GM18511 (cell line): ENCODE results near the gene NRF1.

Experiments
- ATAC-seq: cut with Tn5 transposase; IDR thresholded peaks from one replicate; pipeline ENCODE4 v1.9.1; 2021; ENCODE audit warnings: mild to moderate bottlenecking, moderate library complexity; ENCODE audit not compliant: unreplicated experiment

The NRF1 gene

GRCh38 chr7:129678606-129679005 lies 67.1 kb downstream of the NRF1 start:
- ATAC-seq: no peak

- no peak for ATAC-seq
Observed at GRCh38 chr7:129680400-129680799, 68.9 kb downstream of the NRF1 start.

GRCh38 chr7:129684777-129685176 lies 73.3 kb downstream of the NRF1 start:
- no peak for ATAC-seq

DNA sequence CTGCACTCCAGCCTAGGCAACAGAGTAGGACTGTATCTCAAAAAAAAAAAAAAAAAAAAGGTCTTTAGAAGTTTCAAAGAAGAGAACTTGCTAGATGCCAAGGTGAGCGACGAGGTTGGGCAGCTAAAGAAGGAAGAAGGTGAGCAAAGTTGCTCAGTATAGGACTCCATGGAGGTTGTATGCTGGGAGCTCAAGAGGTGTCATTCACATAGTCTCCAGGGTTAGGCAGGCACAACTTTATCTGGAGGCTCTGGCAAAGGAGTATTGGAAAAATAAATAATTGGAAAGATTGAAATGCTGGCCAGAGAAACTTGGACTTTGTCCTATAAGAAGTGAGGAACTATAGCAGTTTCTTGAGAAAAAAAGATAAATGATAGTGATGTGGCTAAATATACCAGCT lies 74.5 kb downstream of the NRF1 start:
- no peak for ATAC-seq

DNA sequence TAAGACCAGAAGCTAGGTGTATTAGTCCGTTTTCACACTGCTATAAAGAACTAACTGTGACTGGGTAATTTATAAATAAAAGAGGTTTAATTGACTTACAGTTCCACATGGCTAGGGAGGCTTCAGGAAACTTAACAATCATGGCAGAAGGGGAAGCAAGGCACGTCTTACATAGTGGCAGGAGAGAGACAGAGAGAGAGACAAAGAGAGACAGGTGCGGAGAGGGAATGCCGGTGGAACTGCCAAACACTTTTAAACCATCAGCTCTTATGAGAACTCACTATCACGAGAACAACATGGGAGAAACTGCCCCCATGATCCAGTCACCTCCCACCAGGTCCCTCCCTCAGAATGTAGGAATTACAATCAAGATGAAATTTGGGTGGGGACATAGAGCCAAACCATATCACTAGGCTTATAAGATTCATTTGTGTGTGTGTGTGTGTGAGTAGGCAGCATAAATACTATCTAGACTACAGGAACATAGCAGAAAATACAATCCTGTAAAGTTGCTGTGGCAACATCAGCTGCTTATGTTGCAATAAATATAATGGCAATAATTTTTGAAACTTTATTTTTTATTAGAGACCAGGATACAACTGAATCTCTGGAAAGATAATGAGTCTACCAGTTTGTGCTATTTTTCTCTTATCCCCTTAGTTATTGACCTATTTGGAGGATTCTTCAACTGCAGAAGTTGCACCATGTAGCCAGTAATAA lies 77.1 kb downstream of the NRF1 start:
- ATAC-seq: no peak

GRCh38 chr7:129689995-129690581 lies 78.6 kb downstream of the NRF1 start:
- no peak for ATAC-seq

GRCh38 chr7:129690701-129691100 lies 79.2 kb downstream of the NRF1 start:
- no peak for ATAC-seq

DNA sequence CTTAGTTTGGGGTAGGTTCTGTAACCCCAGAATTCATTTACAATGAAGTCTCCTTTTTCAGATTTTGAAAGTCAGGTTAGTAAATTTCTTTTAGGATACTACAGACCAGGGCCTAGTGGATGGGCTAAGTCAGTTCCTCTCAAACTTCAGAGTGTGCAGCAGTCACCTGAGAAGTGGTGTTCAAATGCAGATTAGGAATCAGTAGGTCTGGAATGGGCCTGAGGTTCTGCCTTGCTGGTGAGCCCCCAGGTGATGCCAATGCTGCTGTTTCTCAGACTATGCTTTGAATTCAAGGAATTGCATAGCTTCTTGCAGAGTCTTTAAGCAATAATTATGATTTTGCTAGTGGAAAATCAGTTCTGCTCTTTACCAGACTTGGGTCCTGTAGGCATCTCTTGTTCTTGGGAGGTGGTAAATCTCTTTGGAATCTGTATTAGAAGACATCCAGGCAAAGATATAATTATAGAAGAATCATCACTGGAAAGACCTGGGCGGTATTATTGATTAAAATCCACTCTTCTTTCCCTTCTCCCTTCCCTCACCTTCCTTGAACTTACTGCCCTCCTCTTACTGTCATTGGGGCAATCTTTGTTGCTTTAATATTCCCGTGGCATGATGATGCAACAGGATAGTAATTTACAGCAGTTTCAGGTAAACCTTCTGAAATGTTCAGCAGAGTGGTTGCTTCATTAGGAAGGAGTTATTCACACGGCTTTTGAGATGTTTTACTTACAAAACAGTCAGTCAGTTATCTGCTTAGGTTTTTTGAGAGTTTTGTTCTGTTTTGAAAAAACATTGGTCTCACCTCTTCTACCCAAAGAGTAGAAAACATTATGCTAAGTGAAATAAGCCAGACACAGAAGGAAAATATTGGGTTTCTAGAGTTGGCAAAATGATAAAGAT lies 87.2 kb downstream of the NRF1 start:
- no peak for ATAC-seq

GRCh38 chr7:129702316-129702715 lies 90.8 kb downstream of the NRF1 start:
- ATAC-seq: no peak

DNA sequence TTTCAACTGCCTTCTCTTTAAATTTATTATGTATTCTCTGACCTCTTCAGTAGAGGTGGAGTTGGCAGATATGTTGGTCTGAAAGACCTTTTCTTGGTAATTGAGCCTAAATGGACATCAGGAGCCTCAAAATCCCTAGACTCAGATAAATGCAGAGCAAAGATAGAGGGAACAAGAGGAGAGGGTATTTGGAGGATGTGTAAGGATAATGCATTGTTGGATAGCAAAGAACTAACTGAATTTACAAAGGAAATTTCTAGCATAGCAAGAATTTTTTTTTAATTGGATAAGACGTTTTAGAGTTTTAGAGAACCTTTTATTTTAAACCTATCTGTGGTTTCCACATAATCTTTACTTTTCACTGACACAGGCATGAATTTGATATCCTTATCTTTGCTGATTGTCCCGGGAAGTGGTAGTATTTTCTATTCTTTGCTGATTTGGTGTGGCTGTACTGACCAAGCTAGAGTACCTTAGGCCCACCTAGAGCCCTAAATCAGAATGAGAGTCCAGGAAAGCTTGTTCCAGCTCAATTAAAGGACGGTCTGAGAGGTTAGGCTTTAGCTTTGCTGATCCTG lies 91.3 kb downstream of the NRF1 start:
- no peak for ATAC-seq

DNA sequence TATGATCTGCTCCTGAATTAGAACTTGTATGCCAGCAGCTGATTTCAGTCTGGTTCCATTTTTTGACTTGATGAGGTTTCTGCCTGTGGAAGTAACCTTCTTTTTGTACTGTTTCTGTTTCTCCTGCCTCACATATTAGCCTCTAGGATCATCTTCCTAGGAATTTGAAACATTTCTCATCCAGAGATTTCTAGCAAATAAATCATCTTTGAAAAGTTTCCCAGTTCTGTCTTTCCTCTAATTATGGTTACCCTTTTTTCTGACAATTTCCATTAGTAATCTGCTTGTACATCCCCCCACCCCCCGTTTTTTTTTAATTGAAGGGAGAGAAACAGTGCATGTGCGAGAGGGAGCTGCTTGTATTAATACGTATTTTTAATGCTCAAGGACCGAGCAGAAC lies 92.2 kb downstream of the NRF1 start:
- ATAC-seq: no peak

- ATAC-seq: no peak
Observed at GRCh38 chr7:129707910-129708499, 96.5 kb downstream of the NRF1 start.

- ATAC-seq: no peak
Observed at GRCh38 chr7:129713544-129713943, 102.0 kb downstream of the NRF1 start.

DNA sequence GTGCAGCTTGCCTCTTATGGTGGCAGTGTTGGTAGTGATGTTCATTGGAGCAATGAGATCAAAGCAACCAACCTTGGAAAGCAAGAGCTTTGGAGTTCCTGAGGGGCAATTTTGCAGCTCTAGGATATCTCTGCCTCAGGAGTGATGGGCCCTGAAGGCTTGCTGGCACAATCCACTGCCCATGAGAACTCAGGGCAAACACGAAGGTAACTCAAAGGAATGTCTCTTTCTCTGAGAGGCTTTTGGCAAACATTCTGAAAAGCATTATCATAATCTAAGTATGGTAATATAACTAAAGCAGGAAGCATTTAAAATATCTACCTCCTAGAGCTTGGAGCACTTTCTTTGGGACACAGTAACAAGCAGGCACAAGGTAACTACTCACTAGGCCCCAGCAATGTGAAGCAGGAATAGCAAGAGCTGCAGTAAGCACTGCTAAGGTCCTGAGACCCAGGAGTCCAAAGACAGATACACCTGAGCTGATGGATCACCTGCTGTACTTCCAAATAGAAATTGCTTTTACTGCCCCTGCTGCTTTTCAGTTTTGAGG lies 103.1 kb downstream of the NRF1 start:
- ATAC-seq: no peak

DNA sequence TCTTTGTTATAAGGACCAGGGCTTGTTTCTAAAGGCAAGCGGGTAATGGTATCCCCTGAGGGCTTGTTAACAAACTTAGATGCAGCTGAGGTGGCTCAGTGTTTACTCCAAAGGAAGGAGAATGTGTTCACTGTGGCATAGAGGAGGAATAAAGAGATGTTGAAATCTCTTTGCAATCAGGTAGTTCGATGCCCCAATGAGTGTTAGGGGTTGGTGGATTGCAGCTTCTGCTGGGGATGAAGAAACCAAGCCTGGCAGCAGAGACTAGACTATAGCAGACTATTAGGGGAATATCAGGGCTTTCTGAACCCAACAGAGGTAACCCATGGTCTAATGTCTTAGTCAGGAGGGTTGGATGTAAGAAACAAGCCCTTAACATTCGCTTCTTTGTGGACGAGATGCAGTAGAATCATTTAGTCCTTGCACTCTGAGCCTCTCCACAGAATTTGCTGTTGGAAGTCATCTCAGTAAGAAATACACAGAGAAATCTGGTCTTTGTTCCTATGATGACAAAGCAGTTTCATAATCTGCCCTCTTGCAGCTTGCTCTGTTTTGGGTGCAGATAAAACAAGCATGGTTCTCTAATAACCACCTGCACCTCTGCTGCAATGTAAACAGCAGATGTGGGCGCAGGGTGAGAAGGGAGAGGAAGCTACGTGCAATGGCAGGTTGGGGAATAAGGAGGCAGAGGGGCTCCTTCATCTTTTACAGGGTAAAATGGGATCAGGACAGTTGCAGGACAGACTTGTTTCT lies 108.6 kb downstream of the NRF1 start:
- ATAC-seq: no peak

GRCh38 chr7:129721068-129721467 lies 109.5 kb downstream of the NRF1 start:
- no peak for ATAC-seq

DNA sequence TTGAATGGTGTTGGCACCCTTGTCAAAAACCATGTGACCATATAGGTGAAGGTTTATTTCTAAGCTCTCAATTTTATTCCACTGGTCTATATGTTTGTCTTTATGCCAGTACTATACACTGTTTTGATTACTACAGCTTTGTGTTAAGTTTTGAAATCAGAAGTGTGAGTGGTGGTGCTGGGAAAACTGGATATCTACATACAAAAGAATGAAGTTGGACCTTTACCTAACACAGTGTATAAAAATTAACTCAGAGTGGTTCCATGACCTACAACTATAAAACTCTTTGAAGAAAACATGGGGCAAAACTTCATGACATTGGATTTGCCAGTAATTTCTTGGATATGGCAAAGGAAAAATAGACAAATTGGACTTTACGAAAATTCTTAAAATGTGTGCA lies 112.2 kb downstream of the NRF1 start:
- no peak for ATAC-seq

DNA sequence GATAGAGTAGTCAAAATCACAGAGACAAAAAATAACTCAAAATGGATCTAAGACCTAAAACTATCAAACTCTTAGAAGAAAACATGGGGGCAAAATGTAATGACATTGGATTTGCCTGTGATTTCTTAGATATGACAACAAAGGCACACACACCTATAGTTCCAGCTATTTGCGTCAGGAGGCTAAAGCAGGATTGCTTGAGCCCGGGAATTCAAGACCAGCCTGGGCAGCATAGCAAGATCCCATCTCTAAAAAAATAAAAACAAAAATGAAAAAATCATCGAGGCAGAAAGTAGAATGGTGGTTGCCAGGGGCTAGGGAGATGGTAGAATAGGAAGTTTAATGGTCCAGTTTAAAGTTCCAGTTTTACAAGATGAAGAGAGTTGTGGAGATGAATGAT lies 113.3 kb downstream of the NRF1 start:
- ATAC-seq: no peak

DNA sequence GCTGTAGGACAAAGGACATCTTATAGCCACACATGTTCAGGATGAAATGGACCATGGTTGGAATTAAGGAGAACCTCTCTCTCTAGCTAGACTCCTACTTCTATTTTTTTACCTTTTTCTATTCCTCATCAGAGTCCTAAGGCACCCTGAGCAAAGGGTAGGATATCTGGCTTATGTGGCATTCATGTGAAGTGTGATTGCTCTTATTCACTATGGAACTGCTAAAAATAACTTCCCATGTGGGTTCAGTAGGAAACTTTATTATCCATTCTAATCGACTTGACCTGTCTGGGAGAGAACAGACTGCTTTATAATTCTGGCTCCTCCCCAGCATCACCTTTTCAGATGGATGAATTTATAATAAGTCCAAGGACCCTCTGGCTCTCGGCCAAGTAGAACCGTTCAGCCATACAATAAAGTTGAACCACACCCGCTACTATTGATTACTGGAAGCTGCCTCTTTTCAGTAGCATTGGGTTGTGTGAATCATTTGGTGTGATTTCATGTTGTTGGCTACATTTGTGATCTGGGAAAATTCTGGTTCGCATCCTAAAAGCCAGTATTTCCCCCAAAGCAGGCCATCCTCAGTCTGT lies 117.5 kb downstream of the NRF1 start:
- no peak for ATAC-seq

- ATAC-seq: no peak
Observed at GRCh38 chr7:129729511-129729910, 118.0 kb downstream of the NRF1 start.
